ENCODE measurements around the gene SESN3. TPM values are rescaled to one million over a fixed set of nuclear protein-coding genes. Genes with fewer than 3 reads are reported as not detected.
"Not testable (repeated sequence)": the region's sequence is repeated elsewhere in the genome, so short reads cannot be mapped to it uniquely, and the experiment has no call there.

The SESN3 gene, protein sequence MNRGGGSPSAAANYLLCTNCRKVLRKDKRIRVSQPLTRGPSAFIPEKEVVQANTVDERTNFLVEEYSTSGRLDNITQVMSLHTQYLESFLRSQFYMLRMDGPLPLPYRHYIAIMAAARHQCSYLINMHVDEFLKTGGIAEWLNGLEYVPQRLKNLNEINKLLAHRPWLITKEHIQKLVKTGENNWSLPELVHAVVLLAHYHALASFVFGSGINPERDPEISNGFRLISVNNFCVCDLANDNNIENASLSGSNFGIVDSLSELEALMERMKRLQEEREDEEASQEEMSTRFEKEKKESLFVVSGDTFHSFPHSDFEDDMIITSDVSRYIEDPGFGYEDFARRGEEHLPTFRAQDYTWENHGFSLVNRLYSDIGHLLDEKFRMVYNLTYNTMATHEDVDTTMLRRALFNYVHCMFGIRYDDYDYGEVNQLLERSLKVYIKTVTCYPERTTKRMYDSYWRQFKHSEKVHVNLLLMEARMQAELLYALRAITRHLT
- 82.3 and 87.2 TPM in 2 replicates for total RNA-seq

DNA sequence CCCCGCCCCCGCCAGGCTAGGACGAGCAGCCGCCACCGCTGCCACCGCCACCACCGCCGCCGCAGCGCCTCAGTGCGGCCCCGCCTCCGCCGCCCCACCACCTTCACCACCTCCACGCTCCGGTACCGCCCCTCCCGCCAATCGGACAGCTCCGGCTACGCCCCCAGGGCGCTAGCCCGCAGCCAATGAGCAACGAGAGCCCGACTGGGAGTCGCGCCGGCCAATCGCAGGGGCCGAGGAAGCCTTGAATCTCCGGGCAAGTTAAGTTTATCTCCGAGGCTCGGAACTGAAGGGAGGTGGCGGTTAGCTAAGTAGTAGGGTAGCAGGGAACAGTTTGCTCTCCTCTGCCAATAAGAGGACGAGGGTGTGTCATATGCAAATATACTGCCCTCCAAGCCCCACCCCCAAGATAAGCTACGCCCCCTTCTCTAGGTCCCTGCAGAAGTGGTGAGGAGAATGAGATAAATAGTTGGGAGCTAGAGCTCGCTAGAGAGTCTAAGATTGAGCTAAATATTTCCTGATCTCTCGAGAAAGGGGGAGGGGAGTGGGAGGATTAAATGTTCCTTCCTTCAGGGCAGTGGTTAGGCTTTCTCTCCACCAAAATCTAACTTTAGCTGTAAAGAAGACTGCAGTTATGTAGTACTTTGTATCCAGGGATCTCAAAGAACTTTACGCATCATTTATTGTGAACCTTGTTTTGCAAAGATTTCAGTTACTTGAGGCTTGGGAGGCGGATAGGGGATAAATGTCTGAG, at the start of gene SESN3:
Gene SESN3 (minus strand): TSS at position 76 of the 754 bp plus-strand sequence. CDS start 342 bp downstream, outside the sequence.
- TF ChIP-seq, protein P1, sequence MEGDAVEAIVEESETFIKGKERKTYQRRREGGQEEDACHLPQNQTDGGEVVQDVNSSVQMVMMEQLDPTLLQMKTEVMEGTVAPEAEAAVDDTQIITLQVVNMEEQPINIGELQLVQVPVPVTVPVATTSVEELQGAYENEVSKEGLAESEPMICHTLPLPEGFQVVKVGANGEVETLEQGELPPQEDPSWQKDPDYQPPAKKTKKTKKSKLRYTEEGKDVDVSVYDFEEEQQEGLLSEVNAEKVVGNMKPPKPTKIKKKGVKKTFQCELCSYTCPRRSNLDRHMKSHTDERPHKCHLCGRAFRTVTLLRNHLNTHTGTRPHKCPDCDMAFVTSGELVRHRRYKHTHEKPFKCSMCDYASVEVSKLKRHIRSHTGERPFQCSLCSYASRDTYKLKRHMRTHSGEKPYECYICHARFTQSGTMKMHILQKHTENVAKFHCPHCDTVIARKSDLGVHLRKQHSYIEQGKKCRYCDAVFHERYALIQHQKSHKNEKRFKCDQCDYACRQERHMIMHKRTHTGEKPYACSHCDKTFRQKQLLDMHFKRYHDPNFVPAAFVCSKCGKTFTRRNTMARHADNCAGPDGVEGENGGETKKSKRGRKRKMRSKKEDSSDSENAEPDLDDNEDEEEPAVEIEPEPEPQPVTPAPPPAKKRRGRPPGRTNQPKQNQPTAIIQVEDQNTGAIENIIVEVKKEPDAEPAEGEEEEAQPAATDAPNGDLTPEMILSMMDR (IDR thresholded peaks at IDR 0.05): no peak
- Mint-ChIP-seq H3K9me3 (no peaks in the 10 kb centered on the region), H3K4me3 (no peak within 1 kb of the TSS), H3K4me1 (peaks cover 58% of the 10 kb centered on the region), H3K36me3 (ENCODE audit: low read depth) (peaks cover 14% of the 10 kb centered on the region), H3K27ac (peak within 1 kb of the TSS; percentile 92), H3K27me3 (no peaks in the 10 kb centered on the region)
- ATAC-seq (ENCODE audit: low read depth) (peak; percentile 85), DNase-seq (peak; percentile 96)
- ChIA-PET POLR2A (interaction anchor here (0.6 to 5.2 kb wide), 61 partner anchors 10 to 1447 kb away, joined by 3 to 357 read pairs (median 4); partner anchors contain the start of genes CEP57, ENDOD1, FAM76B and MAML2), CTCF (interaction anchor here (0.7 to 3.2 kb wide), 18 partner anchors 13 to 538 kb away, joined by 3 to 57 read pairs (median 6); no protein-coding TSS in a partner anchor)
- intact Hi-C loops (cut with micrococcal nuclease): loop anchor here (1.0 to 10.0 kb wide), 12 partner anchors 23 to 1033 kb away; partner anchors contain the start of gene CEP57

DNA sequence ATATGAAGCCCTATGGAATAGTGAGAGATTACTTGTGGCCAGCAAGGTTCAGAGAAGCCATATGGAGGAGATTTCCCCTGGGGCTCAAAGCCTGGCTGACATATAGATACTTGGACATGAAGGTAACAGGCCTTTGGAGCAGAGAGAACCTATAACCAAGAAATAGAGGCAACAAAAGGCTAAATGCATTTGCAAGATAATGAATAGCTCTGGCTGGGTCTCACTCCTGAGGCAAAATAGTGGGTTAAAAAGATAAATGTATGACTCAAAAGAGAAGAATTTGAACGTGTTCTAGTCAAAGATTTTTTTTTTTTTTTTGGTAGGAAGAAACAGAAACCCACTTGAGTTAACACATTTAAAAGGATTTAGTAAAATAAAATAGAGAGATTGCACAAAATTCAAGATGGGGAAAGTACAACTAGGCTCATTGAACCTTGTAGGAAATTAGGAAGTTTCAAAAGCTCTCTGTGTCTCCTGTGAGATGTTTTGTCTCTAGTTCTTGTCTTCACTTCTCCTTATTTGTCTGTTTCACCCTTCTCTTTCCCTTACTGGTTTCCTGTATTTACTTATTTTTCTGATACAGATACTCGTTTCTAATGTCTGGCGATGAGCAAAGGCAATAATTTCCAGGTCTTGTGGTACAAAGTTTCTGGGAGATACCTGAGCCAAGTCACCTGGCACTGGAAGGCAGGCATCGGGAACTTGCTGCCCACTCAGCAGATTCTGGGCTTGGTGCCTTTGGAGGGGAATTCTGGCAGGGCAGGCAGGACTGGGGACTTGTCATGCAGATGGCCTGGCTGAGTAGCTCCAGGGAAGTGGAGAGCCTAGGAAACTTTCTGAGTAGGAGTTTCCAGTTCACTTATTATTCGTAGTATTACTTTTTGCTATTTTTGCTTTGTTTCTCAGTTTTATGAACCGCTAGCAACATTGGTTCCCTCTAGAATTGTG, 49.2 kb upstream of the SESN3 start:
- TF ChIP-seq, protein P1 (IDR thresholded peaks at IDR 0.05): no peak
- H3K27ac Mint-ChIP-seq: peak overlapping the region; percentile 85
- ChIA-PET CTCF (interaction anchor here (0.7 to 0.9 kb wide), 2 partner anchors 193 to 425 kb away, joined by 3 read pairs; no protein-coding TSS in a partner anchor), POLR2A (interaction anchor here (0.7 to 3.6 kb wide), 8 partner anchors 16 to 482 kb away, joined by 3 to 29 read pairs (median 4); partner anchors contain the start of gene SESN3)
- peak; percentile 24 for DNase-seq
- no peaks in the 10 kb centered on the region for H3K27me3 Mint-ChIP-seq
- peak overlapping the region; percentile 39 for H3K4me3 Mint-ChIP-seq
- H3K4me1 Mint-ChIP-seq: peaks cover 49% of the 10 kb centered on the region
- H3K36me3 Mint-ChIP-seq (ENCODE audit: low read depth): no peaks in the 10 kb centered on the region
- H3K9me3 Mint-ChIP-seq: no peaks in the 10 kb centered on the region
- intact Hi-C loops (cut with micrococcal nuclease): loop anchor here (1.0 to 2.0 kb wide), 4 partner anchors 16 to 56 kb away; no protein-coding TSS in a partner anchor
- ATAC-seq (ENCODE audit: low read depth): peak; percentile 84

DNA sequence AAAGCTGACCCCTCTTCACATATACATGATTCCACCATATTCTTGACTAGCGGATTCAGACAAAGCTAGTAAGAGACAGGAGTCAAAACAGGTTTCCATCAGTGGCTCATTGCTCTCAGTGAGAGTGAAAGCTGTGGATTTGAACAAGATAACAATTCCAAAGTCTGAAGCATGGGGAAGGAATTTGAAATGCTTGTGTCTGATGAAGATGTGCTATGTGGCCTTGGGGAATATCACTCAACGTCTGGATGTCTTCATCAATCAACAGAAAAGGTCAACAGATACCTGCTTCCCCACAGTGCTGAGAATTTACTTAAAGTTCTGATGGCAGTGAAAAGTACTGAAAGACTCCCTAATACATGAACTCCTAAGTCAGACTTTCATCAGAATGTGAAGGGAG, 46.9 kb upstream of the SESN3 start:
- CTCF ChIA-PET: no interaction called here
- no peaks in the 10 kb centered on the region for H3K36me3 Mint-ChIP-seq (ENCODE audit: low read depth)
- intact Hi-C loops (cut with micrococcal nuclease): no loop called here
- POLR2A ChIA-PET: interaction anchor here (1.0 kb wide), 1 partner anchor 22 kb away, joined by 3 read pairs; no protein-coding TSS in a partner anchor
- H3K27me3 Mint-ChIP-seq: no peaks in the 10 kb centered on the region
- TF ChIP-seq, protein P1 (IDR thresholded peaks at IDR 0.05): no peak
- H3K27ac Mint-ChIP-seq: no peak overlapping the region
- H3K4me3 Mint-ChIP-seq: no peak overlapping the region
- no peaks in the 10 kb centered on the region for H3K9me3 Mint-ChIP-seq
- ATAC-seq (ENCODE audit: low read depth) (no peak), DNase-seq (no peak)
- H3K4me1 Mint-ChIP-seq: peaks cover 42% of the 10 kb centered on the region

DNA sequence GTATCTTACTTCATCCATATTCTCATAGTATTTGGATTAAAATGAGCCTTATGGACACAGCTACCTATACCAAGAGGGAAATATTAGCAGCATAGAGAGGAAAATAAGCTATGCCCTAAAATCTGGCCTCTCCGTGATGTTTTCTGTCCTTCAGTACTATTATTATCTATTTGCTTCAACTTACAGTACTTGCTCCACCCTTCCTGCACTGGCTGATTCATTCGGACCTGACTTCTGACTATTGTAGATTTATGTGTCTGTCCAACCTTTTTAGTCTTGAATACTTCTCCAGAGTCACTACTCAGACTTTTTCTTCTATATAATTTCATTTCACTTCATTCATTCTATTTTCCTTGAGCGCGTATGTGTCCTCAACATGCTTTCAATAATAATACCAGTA, 45.1 kb upstream of the SESN3 start:
- ATAC-seq (ENCODE audit: low read depth): no peak
- intact Hi-C loops (cut with micrococcal nuclease): no loop called here
- TF ChIP-seq, protein P1 (IDR thresholded peaks at IDR 0.05): no peak
- Mint-ChIP-seq H3K9me3 (no peaks in the 10 kb centered on the region), H3K27me3 (no peaks in the 10 kb centered on the region), H3K4me3 (no peak overlapping the region), H3K36me3 (ENCODE audit: low read depth) (no peaks in the 10 kb centered on the region), H3K4me1 (peaks cover 27% of the 10 kb centered on the region), H3K27ac (no peak overlapping the region)
- no peak for DNase-seq
- ChIA-PET POLR2A (interaction anchor here (0.8 kb wide), 1 partner anchor 45 kb away, joined by 3 read pairs; no protein-coding TSS in a partner anchor), CTCF (no interaction called here)

DNA sequence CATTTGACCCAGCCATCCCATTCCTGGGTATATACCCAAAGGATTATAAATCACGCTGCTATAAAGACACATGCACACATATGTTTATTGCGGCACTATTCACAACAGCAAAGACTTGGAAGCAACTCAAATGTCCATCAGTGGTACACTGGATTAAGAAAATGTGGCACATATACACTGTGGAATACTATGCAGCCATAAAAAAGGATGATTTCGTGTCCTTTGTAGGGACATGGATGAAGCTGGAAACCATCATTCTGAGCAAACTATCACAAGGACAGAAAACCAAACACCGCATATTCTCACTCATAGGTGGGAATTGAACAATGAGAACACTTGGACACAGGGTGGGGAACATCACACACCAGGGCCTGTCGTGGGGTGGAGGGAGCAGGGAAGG, 42.6 kb upstream of the SESN3 start:
- H3K36me3 Mint-ChIP-seq (ENCODE audit: low read depth); intact Hi-C loops (cut with micrococcal nuclease); CTCF ChIA-PET; H3K4me1 Mint-ChIP-seq; H3K27me3 Mint-ChIP-seq; H3K27ac Mint-ChIP-seq; H3K4me3 Mint-ChIP-seq; H3K9me3 Mint-ChIP-seq; DNase-seq; ATAC-seq (ENCODE audit: low read depth): not testable (repeated sequence)
- POLR2A ChIA-PET: interaction anchor here (1.8 kb wide), 1 partner anchor 41 kb away, joined by 5 read pairs; no protein-coding TSS in a partner anchor

Data from activated B cell treated with CpG ODN at 0.5 μM for 24 hours (primary cell).